Mesothelial cell of epicardium (in vitro differentiated cells): ENCODE data around the gene GLCE. TPM values are rescaled to one million over a fixed set of nuclear protein-coding genes. Genes with fewer than 3 reads are reported as not detected.

ENCODE experiments used
- DNase-seq, 2 experiments: peaks; one replicate each; pipeline ENCODE4 v3.0.0; 2021; ENCODE audit warnings: low spot score in 2 of 2; ENCODE audit not compliant: unreplicated experiment in 2 of 2
- H3K27ac Mint-ChIP-seq: 2 replicates; pipeline ENCODE4 v1.8.0; 2021; ENCODE audit warnings: mixed read lengths
- H3K27me3 Mint-ChIP-seq: 2 replicates; pipeline ENCODE4 v1.8.0; 2021; ENCODE audit warnings: low read depth, mixed read lengths
- H3K36me3 Mint-ChIP-seq: 2 replicates; pipeline ENCODE4 v1.8.0; 2021; ENCODE audit warnings: mixed read lengths
- H3K4me1 Mint-ChIP-seq: 2 replicates; pipeline ENCODE4 v1.8.0; 2021; ENCODE audit warnings: mixed read lengths
- H3K4me3 Mint-ChIP-seq: 2 replicates; pipeline ENCODE4 v1.8.0; 2021; ENCODE audit warnings: mild to moderate bottlenecking, moderate library complexity, mixed read lengths
- H3K9me3 Mint-ChIP-seq: 2 replicates; pipeline ENCODE4 v1.8.0; 2021; ENCODE audit warnings: mixed read lengths
- CTCF ChIP-seq: fragments of 200-600 bp; sonication (generic); IDR thresholded peaks from one replicate; pipeline ENCODE4 v1.5.0; 2021; ENCODE audit warnings: antibody characterized with exemption; ENCODE audit not compliant: unreplicated experiment
- total RNA-seq: library from RNA; stranded (reverse); gene quantifications from 3 replicates; pipeline ENCODE4 v1.2.1, GENCODE V29; 2021

GLCE gene
- total RNA-seq, 1 donor from 2014 or later = 22.0 TPM

- Mint-ChIP-seq H3K4me3 (no peak overlapping the region), H3K27me3 (no peaks in the 10 kb centered on the region), H3K9me3 (peaks cover 24% of the 10 kb centered on the region), H3K36me3 (peaks cover 29% of the 10 kb centered on the region), H3K4me1 (peaks cover 36% of the 10 kb centered on the region), H3K27ac (peak overlapping the region; percentile 42)
- no peak for DNase-seq
- TF ChIP-seq CTCF = no peak
Observed at GRCh38 chr15:69194025-69194827, 33.8 kb downstream of the GLCE start.

- no peaks in the 10 kb centered on the region for H3K27me3 Mint-ChIP-seq
- no peak for TF ChIP-seq CTCF
- peaks cover 18% of the 10 kb centered on the region for H3K9me3 Mint-ChIP-seq
- peaks cover 26% of the 10 kb centered on the region for H3K36me3 Mint-ChIP-seq
- DNase-seq = no peak
- H3K27ac Mint-ChIP-seq = peak overlapping the region; percentile 31
- no peak overlapping the region for H3K4me3 Mint-ChIP-seq
- peaks cover 36% of the 10 kb centered on the region for H3K4me1 Mint-ChIP-seq
Observed at GRCh38 chr15:69194854-69195253, 34.4 kb downstream of the GLCE start.

GRCh38 chr15:69200832-69201745 is 40.7 kb downstream of the GLCE start:
- DNase-seq = no peak
- peak overlapping the region; percentile 81 for H3K27ac Mint-ChIP-seq

GRCh38 chr15:69206079-69206478 is 45.6 kb downstream of the GLCE start:
- Mint-ChIP-seq H3K4me3 (no peak overlapping the region), H3K27ac (no peak overlapping the region), H3K9me3 (peaks cover 19% of the 10 kb centered on the region), H3K4me1 (peaks cover 14% of the 10 kb centered on the region), H3K27me3 (no peaks in the 10 kb centered on the region), H3K36me3 (peaks cover 6% of the 10 kb centered on the region)
- no peak for TF ChIP-seq CTCF
- DNase-seq = no peak

More at GRCh38 chr15:69200832-69201745, 40.7 kb downstream of the GLCE start:
- TF ChIP-seq CTCF = no peak
- no peaks in the 10 kb centered on the region for H3K27me3 Mint-ChIP-seq
- no peak overlapping the region for H3K4me3 Mint-ChIP-seq
- H3K4me1 Mint-ChIP-seq = peaks cover 26% of the 10 kb centered on the region
- H3K9me3 Mint-ChIP-seq = peaks cover 3% of the 10 kb centered on the region
- H3K36me3 Mint-ChIP-seq = peaks cover 13% of the 10 kb centered on the region

GRCh38 chr15:69209661-69210060 is 49.2 kb downstream of the GLCE start:
- H3K4me3 Mint-ChIP-seq = no peak overlapping the region
- no peaks in the 10 kb centered on the region for H3K27me3 Mint-ChIP-seq
- TF ChIP-seq CTCF = no peak
- DNase-seq = no peak
- peaks cover 6% of the 10 kb centered on the region for H3K36me3 Mint-ChIP-seq
- H3K9me3 Mint-ChIP-seq = peaks cover 19% of the 10 kb centered on the region
- H3K27ac Mint-ChIP-seq = no peak overlapping the region
- H3K4me1 Mint-ChIP-seq = peaks cover 2% of the 10 kb centered on the region
